Effector memory CD8-positive, alpha-beta T cell (primary cell): ENCODE results near the gene BTBD16.

Source experiments
- ATAC-seq: fragments of 150-1000 bp; cut with Tn5 transposase; replicated peaks from 2 replicates; pipeline ENCODE4 v1.10.0; 2021; ENCODE audit warnings: mild to moderate bottlenecking, moderate library complexity
- DNase-seq, 3 experiments: peaks; one replicate each; pipeline ENCODE4 v3.0.0; 2021
- H3K27ac Mint-ChIP-seq, 2 donors: one replicate each; pipeline ENCODE4 v1.8.0; 2022; ENCODE audit warnings: mild to moderate bottlenecking in 2 of 2, mixed read lengths in 2 of 2, moderate library complexity in 2 of 2
- H3K27me3 Mint-ChIP-seq, 2 donors: one replicate each; pipeline ENCODE4 v1.8.0; 2022; ENCODE audit warnings: mixed read lengths in 2 of 2
- H3K36me3 Mint-ChIP-seq: one replicate; pipeline ENCODE4 v1.8.0; 2022; ENCODE audit warnings: mild to moderate bottlenecking, moderate library complexity, mixed read lengths; ENCODE audit not compliant: insufficient read depth
- H3K4me1 Mint-ChIP-seq, 2 donors: one replicate each; pipeline ENCODE4 v1.8.0; 2022; ENCODE audit warnings: low read depth in 2 of 2, mixed read lengths in 2 of 2
- H3K4me3 Mint-ChIP-seq, 2 donors: one replicate each; pipeline ENCODE4 v1.8.0; 2022; ENCODE audit warnings: mild to moderate bottlenecking in 2 of 2, mixed read lengths in 2 of 2, moderate library complexity in 2 of 2
- H3K9me3 Mint-ChIP-seq, 2 donors: one replicate each; pipeline ENCODE4 v1.8.0; 2022; ENCODE audit warnings: mixed read lengths in 2 of 2
- total RNA-seq, 9 experiments: gene quantifications; one replicate each; lab custom pipeline; 2026; lab: John Stamatoyannopoulos, UW

BTBD16 gene
- total RNA-seq, result 0 to 0.19 (median 0) reads per million in 9 experiments

DNA sequence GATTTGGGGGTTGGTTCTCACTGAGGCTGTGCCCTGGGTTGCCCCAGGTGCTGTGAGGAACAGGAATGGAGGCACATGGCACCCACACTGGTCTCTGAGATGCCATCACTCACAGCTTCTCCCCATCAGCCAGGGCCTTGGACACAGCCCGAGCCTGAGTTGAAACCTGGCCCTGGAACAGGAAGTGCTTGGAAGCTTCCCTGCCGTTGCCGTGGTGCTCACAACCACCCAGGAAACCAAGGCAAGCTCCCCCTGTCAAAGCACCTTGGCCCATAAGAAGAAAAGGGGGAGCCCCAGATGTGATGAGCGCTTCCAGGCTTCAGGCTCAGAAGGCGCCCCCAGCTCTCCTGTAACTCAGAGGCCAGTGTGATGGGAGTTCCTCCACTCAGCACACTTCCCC is at the start of gene BTBD16:
Gene BTBD16, plus strand, starts transcription at position 221 of the 400 bp plus-strand sequence. CDS start 3,786 bp downstream, outside the sequence.
- no peak within 1 kb of the TSS for H3K4me3 Mint-ChIP-seq
- ATAC-seq, result no peak

DNA sequence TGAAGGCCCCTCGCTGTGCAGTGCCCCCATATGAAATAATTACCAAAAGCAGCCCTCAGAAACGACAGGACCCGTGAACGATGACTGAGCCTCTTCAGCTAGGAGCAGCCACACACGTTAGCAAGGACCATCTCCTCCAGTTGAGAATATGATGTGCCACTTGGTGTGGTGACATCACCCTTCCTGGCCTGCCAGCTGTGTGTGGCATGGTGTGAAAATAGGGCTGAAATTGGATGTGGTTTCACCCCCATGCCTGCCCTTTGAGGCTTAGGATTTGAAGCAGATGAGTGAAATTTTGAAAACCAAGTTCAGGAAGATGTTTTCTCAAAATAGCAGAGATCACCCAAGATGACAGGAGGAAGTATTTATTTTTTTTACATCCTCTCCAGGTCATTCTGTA is 49.1 kb upstream of the BTBD16 start:
- DNase-seq (no peak), ATAC-seq (no peak)
- H3K4me3 Mint-ChIP-seq, result no peak overlapping the region
- no peaks in the 10 kb centered on the region for H3K9me3 Mint-ChIP-seq
- no peak overlapping the region for H3K27ac Mint-ChIP-seq
- peaks cover 0 to 2% of the 10 kb centered on the region in 2 donors for H3K4me1 Mint-ChIP-seq
- H3K27me3 Mint-ChIP-seq, result peaks cover 31 to 60% of the 10 kb centered on the region in 2 donors
- no peaks in the 10 kb centered on the region for H3K36me3 Mint-ChIP-seq

More for the DNA sequence above, at the start of gene BTBD16:
- DNase-seq, result no peak
- H3K27ac Mint-ChIP-seq, result no peak within 1 kb of the TSS
- peaks cover 0 to 4% of the 10 kb centered on the region in 2 donors for H3K4me1 Mint-ChIP-seq
- no peaks in the 10 kb centered on the region for H3K9me3 Mint-ChIP-seq
- no peaks in the 10 kb centered on the region for H3K36me3 Mint-ChIP-seq
- H3K27me3 Mint-ChIP-seq, result peaks cover 31 to 45% of the 10 kb centered on the region in 2 donors

DNA sequence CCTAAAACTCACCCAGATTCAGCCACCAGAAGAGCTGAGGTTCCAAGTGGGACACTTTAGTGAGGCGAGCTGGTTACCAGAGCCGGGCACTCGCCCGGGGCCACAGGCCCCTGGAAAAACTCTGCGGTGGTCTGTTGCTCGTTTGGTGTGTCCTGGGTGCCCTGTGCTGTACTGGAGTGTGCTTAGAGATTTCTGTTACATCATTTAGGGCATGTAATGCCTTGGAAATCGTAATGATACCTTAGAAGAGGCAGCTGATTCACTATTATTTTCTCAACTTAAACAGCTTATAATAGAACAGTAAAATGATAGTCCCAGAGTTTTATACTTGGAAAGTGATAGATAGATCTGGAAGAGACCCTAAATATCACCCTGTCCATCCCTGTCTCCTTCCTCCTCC is 48.5 kb upstream of the BTBD16 start:
- no peak overlapping the region for H3K27ac Mint-ChIP-seq
- H3K4me1 Mint-ChIP-seq, result peaks cover 0 to 2% of the 10 kb centered on the region in 2 donors
- H3K36me3 Mint-ChIP-seq, result no peaks in the 10 kb centered on the region
- ATAC-seq (no peak), DNase-seq (no peak)
- H3K27me3 Mint-ChIP-seq, result peaks cover 29 to 67% of the 10 kb centered on the region in 2 donors
- no peaks in the 10 kb centered on the region for H3K9me3 Mint-ChIP-seq
- no peak overlapping the region for H3K4me3 Mint-ChIP-seq

DNA sequence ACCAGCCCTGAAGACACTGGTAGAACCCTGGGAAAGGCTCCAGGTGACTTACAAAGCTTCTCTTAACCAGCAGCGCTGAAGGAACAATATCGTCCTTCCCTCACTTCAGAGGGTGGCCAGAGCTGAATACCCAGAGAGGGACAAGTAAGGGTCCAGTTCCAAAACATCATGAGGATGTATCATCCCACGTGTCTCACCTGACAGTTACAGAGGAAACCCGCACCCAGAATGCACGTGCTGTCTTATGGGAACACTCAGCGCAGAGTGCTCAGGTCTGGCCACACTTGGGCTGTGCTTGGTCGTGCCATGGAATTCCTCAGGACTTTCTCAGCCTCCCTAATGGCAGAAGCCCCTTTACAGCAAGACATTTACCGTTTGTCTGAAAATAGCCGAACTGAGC is 46.9 kb upstream of the BTBD16 start:
- H3K4me1 Mint-ChIP-seq, result peaks cover 0 to 2% of the 10 kb centered on the region in 2 donors
- peaks cover 21 to 62% of the 10 kb centered on the region in 2 donors for H3K27me3 Mint-ChIP-seq
- H3K27ac Mint-ChIP-seq, result no peak overlapping the region
- DNase-seq (no peak), ATAC-seq (no peak)
- no peaks in the 10 kb centered on the region for H3K36me3 Mint-ChIP-seq
- no peaks in the 10 kb centered on the region for H3K9me3 Mint-ChIP-seq
- no peak overlapping the region for H3K4me3 Mint-ChIP-seq

DNA sequence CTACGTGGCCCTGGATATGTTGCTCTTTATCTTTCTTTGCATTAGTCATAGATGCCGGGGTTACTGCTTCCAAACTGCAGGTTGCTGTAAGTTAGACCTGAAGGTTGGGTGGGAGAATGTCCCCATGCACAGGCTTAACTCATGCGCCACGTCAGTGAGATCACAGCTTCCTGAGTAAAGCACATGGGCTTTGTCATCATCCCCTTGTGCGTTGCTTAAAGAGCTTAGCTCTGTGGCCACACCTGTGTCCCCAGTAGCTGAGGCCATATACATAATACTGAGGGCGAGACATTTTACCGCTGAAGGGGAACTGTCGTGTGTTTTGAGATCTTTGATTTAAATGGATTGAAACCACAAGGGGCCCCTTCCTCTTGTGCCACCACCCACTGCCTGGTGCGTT is 45.8 kb upstream of the BTBD16 start:
- H3K4me3 Mint-ChIP-seq, result no peak overlapping the region
- no peaks in the 10 kb centered on the region for H3K9me3 Mint-ChIP-seq

DNA sequence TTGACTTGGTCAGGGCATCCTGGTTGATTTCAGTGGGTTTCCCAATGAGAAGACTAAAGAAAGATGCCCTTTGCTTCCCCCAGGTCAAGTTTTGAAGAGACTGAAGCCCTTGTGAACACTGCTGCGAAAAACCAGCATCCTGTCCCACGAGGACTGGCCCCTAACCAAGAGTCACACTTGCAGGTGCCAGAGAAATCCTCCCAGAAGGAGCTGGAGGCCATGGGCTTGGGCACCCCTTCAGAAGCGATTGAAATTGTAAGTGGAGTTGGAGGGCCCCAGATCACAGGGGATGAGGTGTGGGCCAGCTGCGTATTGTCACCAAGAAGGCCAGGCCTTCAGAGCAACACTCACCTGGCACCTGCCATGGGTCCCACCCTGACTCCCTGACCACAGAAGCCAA is 43.3 kb upstream of the BTBD16 start:
- H3K4me3 Mint-ChIP-seq, result no peak overlapping the region
- ATAC-seq, result no peak
- H3K9me3 Mint-ChIP-seq, result no peaks in the 10 kb centered on the region
- H3K27me3 Mint-ChIP-seq, result peaks cover 24 to 63% of the 10 kb centered on the region in 2 donors
- no peaks in the 10 kb centered on the region for H3K4me1 Mint-ChIP-seq
- no peaks in the 10 kb centered on the region for H3K36me3 Mint-ChIP-seq
- no peak overlapping the region for H3K27ac Mint-ChIP-seq
- DNase-seq, result no peak

More for the DNA sequence above, 45.8 kb upstream of the BTBD16 start:
- Mint-ChIP-seq H3K27me3 (peaks cover 24 to 67% of the 10 kb centered on the region in 2 donors), H3K4me1 (peaks cover 0 to 2% of the 10 kb centered on the region in 2 donors), H3K36me3 (no peaks in the 10 kb centered on the region), H3K27ac (no peak overlapping the region)
- DNase-seq (no peak), ATAC-seq (no peak)

DNA sequence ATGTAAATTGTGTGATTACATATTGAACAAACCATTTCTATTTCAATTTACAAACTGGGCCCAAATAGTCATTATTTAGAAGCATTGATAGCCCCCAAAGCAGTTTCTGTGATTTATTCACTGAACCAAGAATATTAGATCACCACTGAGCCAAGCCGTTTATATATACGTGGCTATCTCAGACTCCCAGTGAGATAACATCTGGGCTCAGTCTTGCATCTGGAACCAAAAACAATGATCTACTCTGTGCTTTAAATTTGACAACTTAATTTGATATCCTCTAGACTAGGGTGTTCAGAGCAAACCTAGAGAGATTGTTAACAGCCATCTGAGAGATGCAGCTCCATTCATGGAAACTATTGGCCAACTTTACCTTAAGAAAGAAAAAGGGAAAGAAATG is 41.4 kb upstream of the BTBD16 start:
- ATAC-seq (no peak), DNase-seq (no peak)
- no peaks in the 10 kb centered on the region for H3K9me3 Mint-ChIP-seq
- no peak overlapping the region for H3K27ac Mint-ChIP-seq
- no peaks in the 10 kb centered on the region for H3K36me3 Mint-ChIP-seq
- H3K27me3 Mint-ChIP-seq, result peaks cover 29 to 78% of the 10 kb centered on the region in 2 donors
- H3K4me3 Mint-ChIP-seq, result no peak overlapping the region
- no peaks in the 10 kb centered on the region for H3K4me1 Mint-ChIP-seq

DNA sequence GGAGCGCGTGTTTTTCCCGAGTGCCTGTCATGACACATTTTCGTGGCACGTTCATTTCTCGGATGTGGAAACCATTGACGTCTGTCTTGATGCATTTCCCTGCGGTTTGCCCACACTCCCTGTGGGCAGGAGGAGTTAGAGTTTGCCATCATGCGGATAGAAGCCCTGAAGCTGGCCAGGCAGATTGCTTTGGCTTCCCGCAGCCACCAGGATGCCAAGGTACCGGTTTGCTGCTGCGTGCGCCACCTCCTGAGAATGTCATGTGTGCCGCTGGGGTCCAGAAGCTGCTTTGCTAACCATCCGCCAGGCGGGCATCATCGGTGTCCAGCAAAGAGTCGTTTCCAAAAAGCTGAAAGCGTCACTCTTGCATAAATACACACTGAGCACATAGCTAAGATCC is 40.9 kb upstream of the BTBD16 start:
- DNase-seq, result no peak
- H3K4me3 Mint-ChIP-seq, result no peak overlapping the region
- H3K36me3 Mint-ChIP-seq, result no peaks in the 10 kb centered on the region
- no peaks in the 10 kb centered on the region for H3K4me1 Mint-ChIP-seq
- peaks cover 23 to 73% of the 10 kb centered on the region in 2 donors for H3K27me3 Mint-ChIP-seq
- no peaks in the 10 kb centered on the region for H3K9me3 Mint-ChIP-seq
- no peak overlapping the region for H3K27ac Mint-ChIP-seq
- no peak for ATAC-seq

DNA sequence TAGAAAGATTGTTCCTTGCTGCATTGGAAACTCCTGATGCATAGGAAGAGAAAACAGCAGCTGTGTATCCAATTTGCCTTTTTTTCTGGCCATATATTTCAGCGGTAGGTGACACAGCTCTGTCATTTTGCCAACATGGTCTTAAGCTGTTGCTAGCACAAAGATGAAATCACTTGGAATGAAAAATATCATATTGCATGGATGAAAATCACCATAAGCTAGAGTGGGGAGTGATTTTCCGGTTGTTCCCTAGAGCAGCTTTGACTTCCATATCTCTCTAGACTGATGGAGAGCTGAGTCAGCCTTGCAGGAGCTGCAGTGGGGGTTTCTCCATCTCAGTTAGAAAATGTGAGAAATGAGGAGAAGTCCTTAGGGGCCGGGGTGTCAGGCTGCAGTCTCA is 38.3 kb upstream of the BTBD16 start:
- Mint-ChIP-seq H3K9me3 (no peaks in the 10 kb centered on the region), H3K4me1 (no peaks in the 10 kb centered on the region)

DNA sequence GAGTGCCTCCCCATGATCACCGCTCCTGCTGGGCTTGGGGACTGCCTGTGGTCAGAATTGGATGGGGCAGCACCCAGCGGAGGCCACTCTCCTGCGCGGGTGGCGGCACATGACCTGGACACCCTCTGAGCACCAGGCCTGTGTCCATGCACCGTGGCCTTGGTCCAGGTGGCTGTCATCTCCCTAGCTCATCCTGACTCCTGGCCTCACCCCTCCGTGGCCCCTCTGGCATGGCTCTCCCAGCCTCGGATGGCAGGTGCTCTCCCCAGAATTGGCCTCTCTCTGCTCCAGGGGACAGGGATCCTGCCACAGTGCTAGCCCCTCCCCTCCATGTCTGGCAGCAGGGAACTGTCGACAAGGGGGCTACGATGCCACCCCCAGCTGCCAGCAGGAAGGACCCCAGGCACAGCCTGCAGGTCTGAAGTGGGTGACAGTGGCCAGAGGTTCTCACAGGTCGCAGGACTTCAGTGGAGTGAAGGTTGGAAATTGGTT is 37.2 kb upstream of the BTBD16 start:
- no peaks in the 10 kb centered on the region for H3K9me3 Mint-ChIP-seq
- ATAC-seq, result no peak
- H3K4me3 Mint-ChIP-seq, result no peak overlapping the region
- H3K27ac Mint-ChIP-seq, result no peak overlapping the region
- no peaks in the 10 kb centered on the region for H3K36me3 Mint-ChIP-seq
- no peak for DNase-seq
- peaks cover 24 to 54% of the 10 kb centered on the region in 2 donors for H3K27me3 Mint-ChIP-seq
- no peaks in the 10 kb centered on the region for H3K4me1 Mint-ChIP-seq

More for the DNA sequence above, 38.3 kb upstream of the BTBD16 start:
- ATAC-seq (no peak), DNase-seq (no peak)
- no peak overlapping the region for H3K4me3 Mint-ChIP-seq
- peaks cover 24 to 60% of the 10 kb centered on the region in 2 donors for H3K27me3 Mint-ChIP-seq
- no peak overlapping the region for H3K27ac Mint-ChIP-seq
- H3K36me3 Mint-ChIP-seq, result no peaks in the 10 kb centered on the region

DNA sequence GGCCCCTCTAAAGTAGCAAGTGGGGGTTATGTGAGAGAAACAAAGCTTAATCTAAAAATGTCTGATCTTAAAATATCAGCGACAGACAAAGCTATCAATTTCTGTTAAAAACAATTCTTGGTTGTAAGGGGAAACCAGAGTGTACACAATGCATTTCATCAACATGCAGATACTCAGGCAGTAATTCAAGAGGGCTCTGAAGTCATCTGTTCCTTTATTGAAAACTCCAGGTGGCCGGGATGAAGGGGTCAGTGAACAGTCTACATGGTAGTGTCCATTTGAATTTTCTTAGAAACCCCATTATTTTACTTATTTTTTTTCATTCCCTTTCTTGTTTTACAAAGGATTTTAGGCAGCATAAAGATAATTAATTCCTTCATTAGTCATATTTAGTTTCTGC is 36.7 kb upstream of the BTBD16 start:
- no peaks in the 10 kb centered on the region for H3K9me3 Mint-ChIP-seq
- no peaks in the 10 kb centered on the region for H3K4me1 Mint-ChIP-seq
- DNase-seq (no peak), ATAC-seq (no peak)
- no peak overlapping the region for H3K27ac Mint-ChIP-seq
- H3K36me3 Mint-ChIP-seq, result no peaks in the 10 kb centered on the region
- H3K4me3 Mint-ChIP-seq, result no peak overlapping the region
- H3K27me3 Mint-ChIP-seq, result peaks cover 24 to 53% of the 10 kb centered on the region in 2 donors

DNA sequence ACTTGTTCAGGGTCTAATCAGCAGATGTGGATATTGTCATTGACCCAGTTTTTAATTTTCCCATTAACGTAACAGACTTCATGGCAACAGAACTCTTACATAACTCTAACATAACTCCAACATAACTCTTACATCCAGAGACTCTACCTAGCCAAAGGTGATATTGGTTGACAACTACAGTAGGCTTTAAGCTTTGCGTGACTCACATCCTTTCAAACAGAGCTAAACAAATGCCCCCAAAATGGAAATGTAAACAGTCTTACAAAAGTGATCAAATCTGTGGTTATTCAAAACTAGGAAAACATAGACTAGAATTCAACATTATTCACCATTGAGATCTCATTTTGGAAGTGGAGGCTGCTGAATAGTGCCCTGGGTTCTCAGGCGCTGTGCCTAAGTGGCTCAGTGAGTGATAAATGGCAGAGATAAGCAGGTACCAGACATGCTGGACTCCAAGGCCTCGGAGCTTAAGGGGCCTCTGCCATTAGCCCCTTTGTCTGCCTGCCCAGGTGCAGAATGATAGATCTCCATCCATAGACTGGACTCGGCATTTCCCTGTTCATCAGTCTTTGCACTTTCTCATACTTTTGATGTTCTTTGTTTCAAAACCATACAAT is 34.3 kb upstream of the BTBD16 start:
- no peak overlapping the region for H3K27ac Mint-ChIP-seq
- H3K4me3 Mint-ChIP-seq, result no peak overlapping the region
- no peak for DNase-seq
- H3K9me3 Mint-ChIP-seq, result no peaks in the 10 kb centered on the region
- ATAC-seq, result no peak
- H3K27me3 Mint-ChIP-seq, result peaks cover 22 to 42% of the 10 kb centered on the region in 2 donors
- no peaks in the 10 kb centered on the region for H3K36me3 Mint-ChIP-seq
- H3K4me1 Mint-ChIP-seq, result no peaks in the 10 kb centered on the region

DNA sequence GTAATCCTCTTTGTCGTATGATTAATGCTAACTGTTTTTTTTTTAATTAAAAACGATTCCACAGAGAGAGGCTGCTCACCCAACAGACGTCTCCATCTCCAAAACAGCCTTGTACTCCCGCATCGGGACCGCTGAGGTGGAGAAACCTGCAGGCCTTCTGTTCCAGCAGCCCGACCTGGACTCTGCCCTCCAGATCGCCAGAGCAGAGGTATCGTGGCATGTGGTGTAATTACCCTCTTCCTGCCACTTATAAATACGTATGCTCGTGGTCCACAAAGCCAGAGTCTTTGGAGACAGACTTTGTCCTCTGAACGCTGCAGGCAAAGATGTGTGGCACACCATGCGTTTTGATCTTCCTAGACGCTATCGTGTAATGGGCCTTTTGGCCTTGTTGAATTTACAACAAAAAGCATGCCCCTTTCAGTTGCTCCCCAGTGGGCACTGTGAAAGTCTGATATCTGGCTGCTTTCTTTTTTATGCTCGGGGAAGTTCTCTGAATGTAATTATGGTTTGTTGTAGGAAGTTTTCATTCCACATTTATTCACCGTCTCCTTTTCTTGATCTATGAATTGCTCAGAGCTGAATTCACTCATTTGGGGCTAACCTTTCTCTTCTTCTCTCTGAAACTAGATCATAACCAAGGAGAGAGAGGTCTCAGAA is 33.6 kb upstream of the BTBD16 start:
- Mint-ChIP-seq H3K9me3 (no peaks in the 10 kb centered on the region), H3K27ac (no peak overlapping the region), H3K4me3 (no peak overlapping the region), H3K4me1 (no peaks in the 10 kb centered on the region), H3K27me3 (peaks cover 22 to 40% of the 10 kb centered on the region in 2 donors), H3K36me3 (no peaks in the 10 kb centered on the region)
- DNase-seq (no peak), ATAC-seq (no peak)
